WTC11 (cell line): ENCODE data around the gene OPRL1. TPM values are rescaled to one million over a fixed set of nuclear protein-coding genes. Genes with fewer than 3 reads are reported as not detected.
A peak's percentile ranks its signal among the peaks of the same experiment; 100 is the strongest.

Experiments
- ATAC-seq: fragments of 200-7000 bp; cut with Tn5 transposase; 2 replicates; pipeline ENCODE4 v1.10.0; 2021; ENCODE audit warnings: mild to moderate bottlenecking, moderate library complexity
- CTCF ChIA-PET: fragments of 300-600 bp; sonication (Branson Sonifier 250); formaldehyde crosslinking; loops from one replicate; lab custom pipeline; 2021; ENCODE audit warnings: antibody characterized with exemption; lab: Charles Lee
- POLR2A ChIA-PET: fragments of 350-600 bp; sonication (Branson Sonifier 250); formaldehyde crosslinking; loops from one replicate; lab custom pipeline; 2021; ENCODE audit warnings: antibody characterized with exemption; lab: Charles Lee
- DNase-seq: peaks from one replicate; pipeline ENCODE4 v3.0.0; 2021; ENCODE audit warnings: low spot score
- H3K27ac Mint-ChIP-seq: 2 replicates; pipeline ENCODE4 v1.8.0; 2021; ENCODE audit warnings: mixed read lengths
- H3K27me3 Mint-ChIP-seq: 2 replicates; pipeline ENCODE4 v1.8.0; 2021; ENCODE audit warnings: low read depth, mild to moderate bottlenecking, moderate library complexity, mixed read lengths
- H3K36me3 Mint-ChIP-seq: 2 replicates; pipeline ENCODE4 v1.8.0; 2021; ENCODE audit warnings: mixed read lengths
- H3K4me1 Mint-ChIP-seq: 2 replicates; pipeline ENCODE4 v1.8.0; 2022; ENCODE audit warnings: mixed read lengths
- H3K4me3 Mint-ChIP-seq: 2 replicates; pipeline ENCODE4 v1.8.0; 2021; ENCODE audit warnings: mild to moderate bottlenecking, moderate library complexity, mixed read lengths
- H3K9me3 Mint-ChIP-seq: 2 replicates; pipeline ENCODE4 v1.8.0; 2021; ENCODE audit warnings: mixed read lengths
- ATF1 ChIP-seq: sonication (generic); formaldehyde crosslinking; IDR thresholded peaks from 2 replicates; pipeline ENCODE4 v1.8.1; 2023; ENCODE audit warnings: mild to moderate bottlenecking, moderate library complexity, missing genetic modification reagents
- CREB1 ChIP-seq: sonication (generic); formaldehyde crosslinking; IDR thresholded peaks from 2 replicates; pipeline ENCODE4 v1.8.0; 2023; ENCODE audit warnings: mild to moderate bottlenecking, missing genetic modification reagents
- CREM ChIP-seq: sonication (generic); formaldehyde crosslinking; IDR thresholded peaks from 2 replicates; pipeline ENCODE4 v1.8.1; 2022; ENCODE audit warnings: mild to moderate bottlenecking, missing genetic modification reagents, moderate library complexity
- E2F5 ChIP-seq: sonication (generic); formaldehyde crosslinking; IDR thresholded peaks from 2 replicates; pipeline ENCODE4 v1.8.1; 2022; ENCODE audit warnings: mild to moderate bottlenecking, moderate library complexity, missing genetic modification reagents
- ELF4 ChIP-seq: sonication (generic); formaldehyde crosslinking; IDR thresholded peaks from 2 replicates; pipeline ENCODE4 v1.8.1; 2022; ENCODE audit warnings: low read depth, mild to moderate bottlenecking, moderate library complexity, missing genetic modification reagents
- EMX1 ChIP-seq: fragments of 250-450 bp; sonication (Bioruptor Pico); IDR thresholded peaks from 2 replicates; pipeline ENCODE4 v1.8.0; 2021; ENCODE audit warnings: mild to moderate bottlenecking
- GTF2I ChIP-seq: fragments of 250-450 bp; sonication (Bioruptor Pico); conservative IDR thresholded peaks from 2 replicates; pipeline ENCODE4 v1.4.0; 2021; ENCODE audit warnings: mild to moderate bottlenecking
- IRF1 ChIP-seq: sonication (generic); formaldehyde crosslinking; IDR thresholded peaks from 2 replicates; pipeline ENCODE4 v1.8.0; 2023; ENCODE audit warnings: missing genetic modification reagents
- TEAD4 ChIP-seq: sonication (generic); formaldehyde crosslinking; IDR thresholded peaks from 2 replicates; pipeline ENCODE4 v1.8.0; 2022; ENCODE audit warnings: mild to moderate bottlenecking, missing genetic modification reagents
- TP53 ChIP-seq: sonication (generic); formaldehyde crosslinking; IDR thresholded peaks from 2 replicates; pipeline ENCODE4 v1.8.1; 2023; ENCODE audit warnings: mild to moderate bottlenecking, missing genetic modification reagents
- ZNF317 ChIP-seq: sonication (generic); formaldehyde crosslinking; IDR thresholded peaks from 2 replicates; pipeline ENCODE4 v1.8.1; 2023; ENCODE audit warnings: low read depth, mild to moderate bottlenecking, moderate library complexity, missing genetic modification reagents, borderline replicate concordance
- ZNF416 ChIP-seq: fragments of 250-450 bp; sonication (Bioruptor Pico); IDR thresholded peaks from 2 replicates; pipeline ENCODE4 v1.9.0; 2021; ENCODE audit warnings: mild to moderate bottlenecking, inconsistent platforms
- ZNF423 ChIP-seq: fragments of 250-450 bp; sonication (Bioruptor Pico); IDR thresholded peaks from 2 replicates; pipeline ENCODE4 v2.1.2; 2022; ENCODE audit warnings: mild to moderate bottlenecking, moderate library complexity
- ZSCAN18 ChIP-seq: fragments of 250-450 bp; sonication (Bioruptor Pico); IDR thresholded peaks from 2 replicates; pipeline ENCODE4 v2.1.2; 2022; ENCODE audit warnings: mild to moderate bottlenecking, moderate library complexity
- total RNA-seq: library from RNA; stranded (reverse); gene quantifications from 3 replicates; pipeline ENCODE4 v1.2.3, GENCODE V29; 2021
- TF ChIP-seq, protein P1 (sequence below): sonication (generic); formaldehyde crosslinking; IDR thresholded peaks from 2 replicates; pipeline ENCODE4 v1.8.1; 2022; ENCODE audit warnings: low read depth, mild to moderate bottlenecking, moderate library complexity, missing genetic modification reagents, borderline replicate concordance
- TF ChIP-seq, protein P2 (sequence below): sonication (generic); formaldehyde crosslinking; IDR thresholded peaks from 2 replicates; pipeline ENCODE4 v1.8.1; 2022; ENCODE audit warnings: missing genetic modification reagents, borderline replicate concordance
- TF ChIP-seq, protein P3 (sequence below): fragments of 250-450 bp; sonication (Bioruptor Pico); IDR thresholded peaks from 2 replicates; pipeline ENCODE4 v1.9.0; 2021; ENCODE audit warnings: mild to moderate bottlenecking, borderline replicate concordance
- TF ChIP-seq, protein P4 (sequence below): sonication (generic); formaldehyde crosslinking; IDR thresholded peaks from 2 replicates; pipeline ENCODE4 v1.8.0; 2023; ENCODE audit warnings: missing genetic modification reagents, mild to moderate bottlenecking, borderline replicate concordance
- TF ChIP-seq, protein P5 (sequence below): sonication (generic); formaldehyde crosslinking; IDR thresholded peaks from 2 replicates; pipeline ENCODE4 v1.8.0; 2022; ENCODE audit warnings: mild to moderate bottlenecking, missing genetic modification reagents

OPRL1 gene
- total RNA-seq, 1 experiment from 2014 or later = 2.0 TPM

DNA sequence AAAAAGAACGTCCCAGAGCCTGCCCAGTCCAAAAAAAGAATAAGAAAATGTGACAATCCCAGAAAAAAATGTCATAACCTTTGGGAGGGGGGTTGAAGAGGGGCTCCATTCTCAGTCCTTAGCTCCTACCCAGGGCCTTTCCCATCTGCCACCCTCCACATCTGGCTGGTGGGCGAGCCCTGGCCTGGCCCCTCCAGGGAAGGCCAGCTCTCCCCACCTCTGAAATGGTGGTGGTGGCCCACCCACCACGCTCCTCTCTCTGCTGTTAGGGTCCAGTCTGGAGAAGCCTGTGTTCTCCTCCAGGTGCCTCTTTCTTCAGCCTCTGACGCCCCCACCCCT, 979 bp upstream of the OPRL1 start:
- no peaks in the 10 kb centered on the region for H3K36me3 Mint-ChIP-seq
- H3K4me3 Mint-ChIP-seq = peak overlapping the region; percentile 64
- POLR2A ChIA-PET = no interaction called here
- peaks cover 26% of the 10 kb centered on the region for H3K4me1 Mint-ChIP-seq
- no peaks in the 10 kb centered on the region for H3K9me3 Mint-ChIP-seq
- H3K27ac Mint-ChIP-seq = no peak overlapping the region
- peaks cover 31% of the 10 kb centered on the region for H3K27me3 Mint-ChIP-seq
- ATAC-seq (no peak), DNase-seq (no peak)
- CTCF ChIA-PET = interaction anchor here (0.7 to 4.2 kb wide), 10 partner anchors 13 to 98 kb away, joined by 3 to 16 read pairs (median 8); partner anchors contain the start of gene PRPF6
- TF ChIP-seq IRF1 (CRISPR knock-in tag) = no peak
- TF ChIP-seq, protein P1, sequence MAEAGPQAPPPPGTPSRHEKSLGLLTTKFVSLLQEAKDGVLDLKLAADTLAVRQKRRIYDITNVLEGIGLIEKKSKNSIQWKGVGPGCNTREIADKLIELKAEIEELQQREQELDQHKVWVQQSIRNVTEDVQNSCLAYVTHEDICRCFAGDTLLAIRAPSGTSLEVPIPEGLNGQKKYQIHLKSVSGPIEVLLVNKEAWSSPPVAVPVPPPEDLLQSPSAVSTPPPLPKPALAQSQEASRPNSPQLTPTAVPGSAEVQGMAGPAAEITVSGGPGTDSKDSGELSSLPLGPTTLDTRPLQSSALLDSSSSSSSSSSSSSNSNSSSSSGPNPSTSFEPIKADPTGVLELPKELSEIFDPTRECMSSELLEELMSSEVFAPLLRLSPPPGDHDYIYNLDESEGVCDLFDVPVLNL (CRISPR knock-in tag) = no peak
- TF ChIP-seq CREB1 (CRISPR knock-in tag) = no peak
- TF ChIP-seq ZNF416 = no peak
- TF ChIP-seq, protein P2, sequence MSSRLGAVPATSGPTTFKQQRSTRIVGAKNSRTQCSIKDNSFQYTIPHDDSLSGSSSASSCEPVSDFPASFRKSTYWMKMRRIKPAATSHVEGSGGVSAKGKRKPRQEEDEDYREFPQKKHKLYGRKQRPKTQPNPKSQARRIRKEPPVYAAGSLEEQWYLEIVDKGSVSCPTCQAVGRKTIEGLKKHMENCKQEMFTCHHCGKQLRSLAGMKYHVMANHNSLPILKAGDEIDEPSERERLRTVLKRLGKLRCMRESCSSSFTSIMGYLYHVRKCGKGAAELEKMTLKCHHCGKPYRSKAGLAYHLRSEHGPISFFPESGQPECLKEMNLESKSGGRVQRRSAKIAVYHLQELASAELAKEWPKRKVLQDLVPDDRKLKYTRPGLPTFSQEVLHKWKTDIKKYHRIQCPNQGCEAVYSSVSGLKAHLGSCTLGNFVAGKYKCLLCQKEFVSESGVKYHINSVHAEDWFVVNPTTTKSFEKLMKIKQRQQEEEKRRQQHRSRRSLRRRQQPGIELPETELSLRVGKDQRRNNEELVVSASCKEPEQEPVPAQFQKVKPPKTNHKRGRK (CRISPR knock-in tag) = no peak
- TF ChIP-seq ZNF423 (CRISPR knock-in tag) = no peak
- no peak for TF ChIP-seq TEAD4
- TF ChIP-seq ZSCAN18 = no peak
- no peak for TF ChIP-seq CREM (CRISPR knock-in tag)
- no peak for TF ChIP-seq GTF2I (CRISPR knock-in tag)
- TF ChIP-seq TP53 = no peak
- no peak for TF ChIP-seq EMX1 (CRISPR knock-in tag)
- TF ChIP-seq, protein P3, sequence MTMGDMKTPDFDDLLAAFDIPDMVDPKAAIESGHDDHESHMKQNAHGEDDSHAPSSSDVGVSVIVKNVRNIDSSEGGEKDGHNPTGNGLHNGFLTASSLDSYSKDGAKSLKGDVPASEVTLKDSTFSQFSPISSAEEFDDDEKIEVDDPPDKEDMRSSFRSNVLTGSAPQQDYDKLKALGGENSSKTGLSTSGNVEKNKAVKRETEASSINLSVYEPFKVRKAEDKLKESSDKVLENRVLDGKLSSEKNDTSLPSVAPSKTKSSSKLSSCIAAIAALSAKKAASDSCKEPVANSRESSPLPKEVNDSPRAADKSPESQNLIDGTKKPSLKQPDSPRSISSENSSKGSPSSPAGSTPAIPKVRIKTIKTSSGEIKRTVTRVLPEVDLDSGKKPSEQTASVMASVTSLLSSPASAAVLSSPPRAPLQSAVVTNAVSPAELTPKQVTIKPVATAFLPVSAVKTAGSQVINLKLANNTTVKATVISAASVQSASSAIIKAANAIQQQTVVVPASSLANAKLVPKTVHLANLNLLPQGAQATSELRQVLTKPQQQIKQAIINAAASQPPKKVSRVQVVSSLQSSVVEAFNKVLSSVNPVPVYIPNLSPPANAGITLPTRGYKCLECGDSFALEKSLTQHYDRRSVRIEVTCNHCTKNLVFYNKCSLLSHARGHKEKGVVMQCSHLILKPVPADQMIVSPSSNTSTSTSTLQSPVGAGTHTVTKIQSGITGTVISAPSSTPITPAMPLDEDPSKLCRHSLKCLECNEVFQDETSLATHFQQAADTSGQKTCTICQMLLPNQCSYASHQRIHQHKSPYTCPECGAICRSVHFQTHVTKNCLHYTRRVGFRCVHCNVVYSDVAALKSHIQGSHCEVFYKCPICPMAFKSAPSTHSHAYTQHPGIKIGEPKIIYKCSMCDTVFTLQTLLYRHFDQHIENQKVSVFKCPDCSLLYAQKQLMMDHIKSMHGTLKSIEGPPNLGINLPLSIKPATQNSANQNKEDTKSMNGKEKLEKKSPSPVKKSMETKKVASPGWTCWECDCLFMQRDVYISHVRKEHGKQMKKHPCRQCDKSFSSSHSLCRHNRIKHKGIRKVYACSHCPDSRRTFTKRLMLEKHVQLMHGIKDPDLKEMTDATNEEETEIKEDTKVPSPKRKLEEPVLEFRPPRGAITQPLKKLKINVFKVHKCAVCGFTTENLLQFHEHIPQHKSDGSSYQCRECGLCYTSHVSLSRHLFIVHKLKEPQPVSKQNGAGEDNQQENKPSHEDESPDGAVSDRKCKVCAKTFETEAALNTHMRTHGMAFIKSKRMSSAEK (CRISPR knock-in tag) = no peak

- H3K9me3 Mint-ChIP-seq = no peaks in the 10 kb centered on the region
- H3K27ac Mint-ChIP-seq = no peak within 1 kb of the TSS
- H3K4me3 Mint-ChIP-seq = peak within 1 kb of the TSS; percentile 80
- H3K27me3 Mint-ChIP-seq = peaks cover 35% of the 10 kb centered on the region
- peaks cover 29% of the 10 kb centered on the region for H3K4me1 Mint-ChIP-seq
- ATAC-seq (peak; percentile 40), DNase-seq (peak; percentile 75)
- POLR2A ChIA-PET = interaction anchor here (1.0 to 1.1 kb wide), 2 partner anchors 13 to 583 kb away, joined by 3 to 4 read pairs; no protein-coding TSS in a partner anchor
- TF ChIP-seq, protein P4, sequence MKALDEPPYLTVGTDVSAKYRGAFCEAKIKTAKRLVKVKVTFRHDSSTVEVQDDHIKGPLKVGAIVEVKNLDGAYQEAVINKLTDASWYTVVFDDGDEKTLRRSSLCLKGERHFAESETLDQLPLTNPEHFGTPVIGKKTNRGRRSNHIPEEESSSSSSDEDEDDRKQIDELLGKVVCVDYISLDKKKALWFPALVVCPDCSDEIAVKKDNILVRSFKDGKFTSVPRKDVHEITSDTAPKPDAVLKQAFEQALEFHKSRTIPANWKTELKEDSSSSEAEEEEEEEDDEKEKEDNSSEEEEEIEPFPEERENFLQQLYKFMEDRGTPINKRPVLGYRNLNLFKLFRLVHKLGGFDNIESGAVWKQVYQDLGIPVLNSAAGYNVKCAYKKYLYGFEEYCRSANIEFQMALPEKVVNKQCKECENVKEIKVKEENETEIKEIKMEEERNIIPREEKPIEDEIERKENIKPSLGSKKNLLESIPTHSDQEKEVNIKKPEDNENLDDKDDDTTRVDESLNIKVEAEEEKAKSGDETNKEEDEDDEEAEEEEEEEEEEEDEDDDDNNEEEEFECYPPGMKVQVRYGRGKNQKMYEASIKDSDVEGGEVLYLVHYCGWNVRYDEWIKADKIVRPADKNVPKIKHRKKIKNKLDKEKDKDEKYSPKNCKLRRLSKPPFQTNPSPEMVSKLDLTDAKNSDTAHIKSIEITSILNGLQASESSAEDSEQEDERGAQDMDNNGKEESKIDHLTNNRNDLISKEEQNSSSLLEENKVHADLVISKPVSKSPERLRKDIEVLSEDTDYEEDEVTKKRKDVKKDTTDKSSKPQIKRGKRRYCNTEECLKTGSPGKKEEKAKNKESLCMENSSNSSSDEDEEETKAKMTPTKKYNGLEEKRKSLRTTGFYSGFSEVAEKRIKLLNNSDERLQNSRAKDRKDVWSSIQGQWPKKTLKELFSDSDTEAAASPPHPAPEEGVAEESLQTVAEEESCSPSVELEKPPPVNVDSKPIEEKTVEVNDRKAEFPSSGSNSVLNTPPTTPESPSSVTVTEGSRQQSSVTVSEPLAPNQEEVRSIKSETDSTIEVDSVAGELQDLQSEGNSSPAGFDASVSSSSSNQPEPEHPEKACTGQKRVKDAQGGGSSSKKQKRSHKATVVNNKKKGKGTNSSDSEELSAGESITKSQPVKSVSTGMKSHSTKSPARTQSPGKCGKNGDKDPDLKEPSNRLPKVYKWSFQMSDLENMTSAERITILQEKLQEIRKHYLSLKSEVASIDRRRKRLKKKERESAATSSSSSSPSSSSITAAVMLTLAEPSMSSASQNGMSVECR (CRISPR knock-in tag) = no peak; the same call in 1 of the 2 replicates
- TF ChIP-seq E2F5 = 0 out of 2 replicates have a peak, but pooled peaks have one; percentile 46
- 0 out of 2 replicates have a peak, but pooled peaks have one; percentile 40 for TF ChIP-seq ELF4
- TF ChIP-seq ATF1 (CRISPR knock-in tag) = no peak
- TF ChIP-seq, protein P5, sequence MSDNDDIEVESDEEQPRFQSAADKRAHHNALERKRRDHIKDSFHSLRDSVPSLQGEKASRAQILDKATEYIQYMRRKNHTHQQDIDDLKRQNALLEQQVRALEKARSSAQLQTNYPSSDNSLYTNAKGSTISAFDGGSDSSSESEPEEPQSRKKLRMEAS (CRISPR knock-in tag) = peak; percentile 41; the same call in 1 of the 2 replicates
- TF ChIP-seq ZNF317 = 0 out of 2 replicates have a peak, but pooled peaks have one; percentile 19
- CTCF ChIA-PET = interaction anchor here (0.7 to 4.2 kb wide), 12 partner anchors 9 to 99 kb away, joined by 3 to 16 read pairs (median 6); partner anchors contain the start of gene PRPF6
- no peaks in the 10 kb centered on the region for H3K36me3 Mint-ChIP-seq
Observed at GRCh38 chr20:64079273-64080012, 439 bp upstream of the OPRL1 start, which contains the start of gene RGS19. Gene RGS19, minus strand, starts transcription at chr20:64079518. Its CDS starts 2,632 bp downstream, at chr20:64076886.
